Activated CD4-positive, alpha-beta T cell treated with anti-CD3 and anti-CD28 coated beads for 1 hour (primary cell): ENCODE data around the gene AKR1E2.
A peak's percentile ranks its signal among the peaks of the same experiment; 100 is the strongest.

ENCODE experiments used
- DNase-seq: peaks from one replicate; pipeline ENCODE4 v3.0.0-alpha.2; 2020

The AKR1E2 gene

GRCh38 chr10:4825868-4826791 is at the start of gene AKR1E2:
AKR1E2 (plus strand) TSS chr10:4826207; CDS start chr10:4826325, 118 bp downstream.
- DNase-seq, result peak; percentile 79

- no peak for DNase-seq
These were observed 49.8 kb upstream of the AKR1E2 start for GRCh38 chr10:4776234-4776638.

GRCh38 chr10:4778761-4779160 is 47.2 kb upstream of the AKR1E2 start:
- DNase-seq, result no peak

GRCh38 chr10:4780091-4780490 is 45.9 kb upstream of the AKR1E2 start:
- DNase-seq, result no peak

- no peak for DNase-seq
These were observed 45.2 kb upstream of the AKR1E2 start for GRCh38 chr10:4780782-4781181.

GRCh38 chr10:4781955-4782354 is 44.1 kb upstream of the AKR1E2 start:
- no peak for DNase-seq

- no peak for DNase-seq
These were observed 41.2 kb upstream of the AKR1E2 start for GRCh38 chr10:4784667-4785333.

GRCh38 chr10:4786043-4786839 is 39.8 kb upstream of the AKR1E2 start:
- no peak for DNase-seq

GRCh38 chr10:4790045-4790444 is 36.0 kb upstream of the AKR1E2 start:
- no peak for DNase-seq

- DNase-seq, result no peak
These were observed 35.1 kb upstream of the AKR1E2 start for GRCh38 chr10:4790922-4791321.

GRCh38 chr10:4792381-4792780 is 33.6 kb upstream of the AKR1E2 start:
- no peak for DNase-seq

GRCh38 chr10:4801405-4801804 is 24.6 kb upstream of the AKR1E2 start:
- DNase-seq, result no peak

- DNase-seq, result no peak
These were observed 23.1 kb upstream of the AKR1E2 start for GRCh38 chr10:4802711-4803487.

GRCh38 chr10:4803822-4804221 is 22.2 kb upstream of the AKR1E2 start:
- DNase-seq, result no peak

- DNase-seq, result no peak
These were observed 21.5 kb upstream of the AKR1E2 start for GRCh38 chr10:4804465-4804864.

GRCh38 chr10:4806534-4806933 is 19.5 kb upstream of the AKR1E2 start:
- no peak for DNase-seq

GRCh38 chr10:4807761-4808507 is 18.1 kb upstream of the AKR1E2 start:
- no peak for DNase-seq

GRCh38 chr10:4809156-4809555 is 16.9 kb upstream of the AKR1E2 start:
- DNase-seq, result no peak

- DNase-seq, result no peak
These were observed 15.9 kb upstream of the AKR1E2 start for GRCh38 chr10:4810092-4810491.

- no peak for DNase-seq
These were observed 14.0 kb upstream of the AKR1E2 start for GRCh38 chr10:4812046-4812445.

- DNase-seq, result no peak
These were observed 13.0 kb upstream of the AKR1E2 start for GRCh38 chr10:4813023-4813422.

- no peak for DNase-seq
These were observed 12.5 kb upstream of the AKR1E2 start for GRCh38 chr10:4813496-4813895.
